NCI-H2107 treated with DMSO at 0.1 percent for 48 hours (cell line): ENCODE results near the gene BPIFB2.

Experiments
- DNase-seq: peaks from one replicate; lab custom pipeline; 2025; ENCODE audit not compliant: unreplicated experiment; lab: John Stamatoyannopoulos, UW

The BPIFB2 gene

DNA sequence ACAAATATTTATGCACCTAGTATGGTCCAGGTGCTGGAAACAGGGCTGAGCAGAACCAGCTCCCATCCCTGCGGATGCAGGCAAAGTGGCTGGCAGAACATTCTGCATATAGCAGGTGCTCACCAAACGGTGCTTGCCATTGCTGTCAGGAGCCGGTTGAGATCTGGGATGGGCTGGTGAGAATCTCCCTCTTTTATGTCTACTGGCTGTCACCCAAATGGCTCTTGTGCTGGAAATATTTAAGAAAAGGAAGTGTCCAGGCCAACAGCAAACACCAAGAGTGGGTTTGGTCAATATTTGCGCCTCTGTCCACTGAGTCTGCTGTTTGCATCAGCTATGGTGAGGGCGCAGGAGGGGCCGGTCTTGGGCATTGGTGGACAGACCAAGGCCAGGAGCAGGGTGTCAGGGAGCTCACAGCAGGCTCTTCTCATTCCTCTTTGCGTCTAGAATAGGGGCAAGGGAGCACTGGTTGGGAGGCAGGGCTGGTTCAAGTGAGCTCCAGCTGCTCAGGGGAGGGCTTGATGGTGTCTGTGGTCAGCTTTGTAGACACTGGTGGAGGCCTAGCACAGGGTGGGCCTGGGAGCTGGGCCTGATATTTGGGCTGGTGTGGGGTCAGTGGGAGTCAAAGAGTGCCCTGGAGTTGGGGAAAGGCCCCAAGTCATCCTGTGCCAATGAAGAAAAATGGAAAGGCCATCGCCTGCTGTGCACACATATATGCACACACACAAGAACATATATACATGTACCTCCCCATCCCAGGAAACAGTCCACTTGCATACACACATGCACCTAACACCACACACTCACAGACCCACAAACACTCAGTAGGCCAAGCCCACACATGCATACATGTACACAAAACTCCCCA, 1.4 kb upstream of the BPIFB2 start:
- no peak for DNase-seq

DNA sequence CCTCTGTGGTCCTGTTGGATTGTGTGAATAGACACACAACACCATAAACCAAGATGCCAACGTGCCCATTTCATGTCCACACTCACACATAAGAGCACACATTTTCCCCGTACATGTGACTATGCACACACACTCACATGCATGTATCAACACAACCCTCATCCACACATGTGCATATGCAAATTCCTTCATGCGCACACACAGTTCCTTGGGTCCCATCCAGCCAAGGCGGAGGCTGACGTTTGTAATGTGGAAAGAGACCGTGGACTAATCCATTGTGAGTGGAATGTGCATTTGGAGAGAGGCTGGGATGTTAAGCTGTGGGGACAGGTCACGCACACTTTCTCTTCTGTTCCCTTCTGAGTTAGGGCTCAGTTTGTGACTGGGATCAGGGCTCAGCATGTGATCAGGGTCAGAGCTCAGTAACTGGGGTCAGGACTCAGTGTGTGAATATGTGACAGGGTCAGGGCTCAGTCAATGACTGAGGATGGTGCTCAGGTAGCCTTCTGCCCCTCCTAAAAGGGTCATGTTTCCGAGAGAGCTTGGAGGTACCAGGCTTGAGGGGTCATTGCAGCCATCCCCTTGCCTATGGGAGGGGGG, 628 bp upstream of the BPIFB2 start:
- no peak for DNase-seq

DNA sequence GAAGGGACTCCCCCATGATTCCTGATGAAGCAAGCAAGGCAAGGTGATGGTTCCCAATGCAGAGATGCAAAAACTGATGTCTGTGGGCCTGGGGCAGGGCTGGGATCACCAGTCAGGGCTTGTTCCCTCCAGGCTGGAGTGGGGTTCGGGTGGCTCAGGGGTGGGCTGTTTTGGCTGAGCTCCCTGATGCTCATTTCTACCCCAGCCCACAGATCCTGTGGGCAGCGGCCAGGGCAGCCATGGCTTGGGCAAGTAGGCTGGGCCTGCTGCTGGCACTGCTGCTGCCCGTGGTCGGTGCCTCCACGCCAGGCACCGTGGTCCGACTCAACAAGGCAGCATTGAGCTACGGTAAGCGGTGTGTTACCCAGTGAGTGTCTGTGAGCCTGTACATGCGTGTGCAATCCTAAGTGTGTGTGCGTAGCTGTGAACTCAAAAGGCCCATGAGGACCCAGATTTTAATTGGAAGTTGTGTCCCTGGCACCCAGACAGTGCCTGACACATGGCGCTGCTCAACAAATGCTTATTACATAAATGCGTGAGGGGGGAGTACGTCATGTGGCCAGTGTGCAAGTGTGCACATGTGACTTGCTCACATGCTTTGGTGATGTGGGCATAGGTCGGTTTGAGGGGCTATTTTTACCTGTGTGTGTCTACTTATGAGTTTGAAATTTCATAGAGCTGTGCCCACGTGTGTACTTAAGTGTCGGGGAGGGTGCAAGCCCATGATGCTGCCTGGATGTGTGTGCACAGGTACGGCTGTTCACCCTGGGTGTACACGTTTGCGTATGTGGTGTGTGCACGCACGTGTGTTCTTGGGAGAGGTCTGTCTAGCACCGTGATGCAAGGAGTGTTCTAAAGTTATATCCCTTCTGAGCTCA, 1.1 kb downstream of the BPIFB2 start:
- DNase-seq = no peak

DNA sequence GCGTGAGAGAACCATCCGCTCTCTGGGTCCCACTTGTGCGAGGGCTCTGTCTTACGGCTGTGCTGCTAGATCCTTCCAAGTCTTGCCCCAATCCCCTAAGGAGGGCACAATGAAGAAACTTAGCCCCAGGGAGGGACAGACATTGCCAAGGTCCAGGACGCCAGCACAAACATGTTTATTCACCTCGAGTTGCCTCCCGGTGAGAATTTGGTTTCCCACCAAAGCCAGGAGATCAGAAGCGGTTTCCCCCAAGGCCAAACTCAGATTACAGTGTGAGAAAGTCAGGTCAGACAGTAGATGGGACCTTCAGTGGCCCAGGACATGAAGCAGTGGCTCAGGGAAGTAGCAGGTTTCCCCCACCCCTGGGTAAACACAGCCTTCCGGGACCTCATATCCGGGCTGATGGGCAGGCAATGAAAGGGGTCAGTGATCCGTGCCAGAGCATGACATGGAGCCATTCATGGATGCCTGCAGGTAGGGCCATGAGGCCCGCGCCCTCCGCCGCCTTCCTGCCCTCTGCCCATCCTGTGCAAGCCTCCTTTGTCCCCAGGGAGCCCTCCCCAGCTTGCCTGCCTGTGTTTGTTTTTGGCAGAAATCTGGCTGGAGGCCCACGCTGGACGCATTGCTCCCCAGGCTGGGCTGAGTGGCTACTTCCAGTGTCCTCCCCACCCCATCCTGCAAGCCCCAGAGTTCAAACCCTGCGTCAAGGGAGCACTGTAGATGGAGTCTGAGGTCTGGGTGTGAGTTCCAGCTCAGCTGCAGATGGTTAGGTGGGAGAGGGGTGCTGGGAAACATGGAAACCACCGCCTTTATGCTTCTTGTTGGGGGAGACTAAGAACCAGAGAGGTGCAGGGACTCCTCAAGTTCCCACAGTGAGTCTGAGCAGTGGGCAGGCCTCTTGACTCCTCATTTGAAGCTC, 2.0 kb downstream of the BPIFB2 start:
- no peak for DNase-seq

DNA sequence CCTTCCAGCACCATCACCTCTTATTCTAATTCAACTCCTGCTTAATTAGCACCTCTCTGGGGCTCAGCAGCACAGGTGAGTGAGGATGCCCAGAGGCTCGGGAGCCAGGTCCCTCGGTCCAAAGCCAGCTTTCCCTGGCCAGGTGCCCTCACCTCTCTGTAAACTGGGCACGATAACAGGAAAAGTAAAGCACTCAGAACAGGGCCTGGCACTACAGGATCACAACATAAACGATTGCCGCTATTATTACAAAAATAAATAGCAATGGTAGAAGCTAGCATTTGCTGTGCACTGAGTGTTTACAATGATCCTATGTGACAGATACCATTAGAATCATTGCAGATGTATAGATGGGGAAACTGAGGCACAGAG, 2.6 kb downstream of the BPIFB2 start:
- no peak for DNase-seq

DNA sequence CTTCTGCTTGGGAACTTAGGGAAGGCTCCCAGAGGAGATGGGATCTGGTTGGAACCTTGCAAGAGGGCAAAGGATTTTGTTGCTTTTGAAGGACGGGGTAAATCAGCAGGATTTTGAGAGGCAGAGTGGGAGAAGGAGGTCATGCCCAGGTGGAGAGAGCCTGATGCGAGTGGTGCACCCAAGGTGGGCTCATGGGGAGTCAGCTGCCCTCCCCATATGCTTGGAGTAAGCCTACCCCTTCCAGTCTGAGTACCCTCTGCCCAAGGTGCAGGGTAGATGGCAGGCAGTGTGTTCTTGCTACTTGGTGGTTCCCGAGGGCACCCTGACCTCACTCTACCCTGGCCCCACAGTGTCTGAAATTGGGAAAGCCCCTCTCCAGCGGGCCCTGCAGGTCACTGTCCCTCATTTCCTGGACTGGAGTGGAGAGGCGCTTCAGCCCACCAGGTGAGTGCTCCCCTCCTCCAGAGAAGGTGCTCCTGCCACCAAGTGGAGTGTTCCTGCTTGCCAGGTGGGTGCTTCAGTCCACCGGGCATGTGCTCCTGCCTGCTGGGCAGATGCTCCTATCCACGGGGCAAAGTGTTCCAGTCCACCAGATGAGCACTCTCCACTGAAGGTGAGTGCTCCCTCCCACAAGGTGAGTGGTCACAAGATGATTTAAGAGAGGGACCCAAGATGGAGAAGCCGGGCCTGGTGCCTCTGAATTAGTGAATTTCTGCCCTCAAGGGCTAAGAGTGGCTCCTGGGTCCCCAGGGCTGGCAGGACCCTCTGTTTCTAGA, 3.4 kb downstream of the BPIFB2 start:
- no peak for DNase-seq

DNA sequence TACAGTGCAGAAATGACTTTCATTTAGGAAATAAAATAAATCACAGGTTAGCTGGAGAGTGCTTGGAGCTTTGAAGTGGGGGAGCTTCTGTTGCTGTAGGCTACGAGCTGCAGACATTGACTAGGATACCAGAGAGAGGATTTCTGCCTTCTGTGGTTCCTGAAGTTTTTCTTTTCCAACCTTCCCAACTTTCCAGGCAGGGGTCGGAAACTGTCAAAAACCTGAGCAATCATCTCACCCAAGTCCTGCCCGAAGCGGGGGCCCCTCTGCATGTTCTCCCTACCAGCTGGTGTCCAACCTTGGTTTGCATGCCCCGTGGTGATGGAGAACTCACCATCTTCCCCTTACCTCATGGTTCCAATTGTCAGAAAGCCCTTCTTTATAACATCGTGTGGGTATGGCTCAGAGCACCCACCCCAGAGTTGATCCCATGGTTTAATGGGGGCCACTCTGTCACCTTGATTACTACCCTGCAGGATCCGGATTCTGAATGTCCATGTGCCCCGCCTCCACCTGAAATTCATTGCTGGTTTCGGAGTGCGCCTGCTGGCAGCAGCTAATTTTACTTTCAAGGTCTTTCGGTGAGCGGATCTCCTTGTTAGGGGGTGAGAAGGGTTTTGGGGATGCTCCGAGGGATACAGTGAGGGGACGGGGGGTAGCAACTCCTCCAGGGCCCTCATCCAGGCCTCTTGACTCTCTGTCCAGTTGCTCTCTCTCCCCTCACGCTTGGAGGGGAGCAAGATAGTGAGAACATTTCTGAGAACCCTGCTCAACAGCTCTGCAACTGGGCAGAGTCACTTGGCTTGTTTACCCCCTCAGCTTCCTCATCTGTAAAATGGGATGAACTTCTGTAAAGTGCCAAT, 5.1 kb downstream of the BPIFB2 start:
- DNase-seq = no peak

DNA sequence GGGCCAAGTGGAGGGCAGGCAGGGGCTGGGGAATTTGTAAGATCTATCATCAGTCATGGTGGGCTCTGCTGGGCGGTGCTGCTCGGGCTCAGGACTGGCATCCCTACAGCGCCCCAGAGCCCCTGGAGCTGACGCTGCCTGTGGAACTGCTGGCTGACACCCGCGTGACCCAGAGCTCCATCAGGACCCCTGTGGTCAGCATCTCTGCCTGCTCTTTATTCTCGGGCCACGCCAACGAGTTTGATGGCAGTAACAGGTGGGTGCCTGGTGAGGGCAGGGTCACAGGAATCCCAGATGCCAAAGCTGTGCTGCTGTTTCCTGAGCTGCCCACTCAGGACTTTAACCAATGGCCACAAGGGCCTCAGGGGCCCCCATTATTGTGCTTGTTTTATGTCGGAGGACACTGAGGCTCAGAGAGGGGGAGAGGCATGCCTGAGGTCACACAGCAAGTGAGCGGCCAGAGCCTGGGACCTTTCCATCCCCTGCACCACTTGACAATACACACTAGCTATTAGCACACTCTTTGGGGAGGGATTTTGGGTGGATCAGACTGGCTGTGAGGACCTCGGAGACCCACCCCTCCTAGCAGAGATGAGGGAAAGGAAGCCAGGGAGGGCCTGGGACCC, 6.3 kb downstream of the BPIFB2 start:
- no peak for DNase-seq

DNA sequence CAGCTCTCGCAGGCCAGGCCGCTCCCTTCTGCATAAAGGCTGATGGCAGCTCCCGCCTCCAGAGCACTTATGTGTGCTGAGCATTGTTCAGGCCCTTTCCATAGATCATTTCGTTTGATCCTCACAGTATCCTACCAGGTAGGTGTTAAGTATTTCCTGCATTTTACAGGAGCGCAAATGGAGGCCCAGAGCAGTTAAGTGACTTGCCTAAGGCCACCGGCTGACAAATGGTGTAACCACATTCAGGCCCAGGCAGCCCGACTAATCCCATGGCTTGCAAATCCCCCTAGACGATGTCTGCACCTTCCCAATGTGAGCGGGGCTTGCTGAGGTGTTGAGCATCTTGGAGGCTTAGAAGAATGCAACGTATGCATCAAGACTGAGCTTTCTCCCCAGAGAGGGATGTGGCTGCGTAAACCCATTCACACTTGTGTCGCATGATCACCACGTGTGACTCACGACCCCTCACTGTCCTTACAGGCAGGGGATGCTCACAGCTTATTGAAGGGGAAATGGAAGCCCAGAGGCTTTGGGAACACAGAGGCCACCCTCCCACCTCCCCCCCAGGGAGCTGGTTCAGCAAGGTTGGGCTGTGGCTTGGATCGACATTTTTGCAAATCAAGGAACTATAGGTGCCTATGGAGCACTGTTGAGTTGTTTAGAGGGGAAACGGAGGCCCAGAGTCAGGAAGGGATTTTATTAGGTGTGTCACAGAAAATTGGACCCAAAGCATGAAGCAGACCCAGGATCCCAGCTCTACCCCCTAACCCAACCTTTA, 7.0 kb downstream of the BPIFB2 start:
- DNase-seq = no peak

DNA sequence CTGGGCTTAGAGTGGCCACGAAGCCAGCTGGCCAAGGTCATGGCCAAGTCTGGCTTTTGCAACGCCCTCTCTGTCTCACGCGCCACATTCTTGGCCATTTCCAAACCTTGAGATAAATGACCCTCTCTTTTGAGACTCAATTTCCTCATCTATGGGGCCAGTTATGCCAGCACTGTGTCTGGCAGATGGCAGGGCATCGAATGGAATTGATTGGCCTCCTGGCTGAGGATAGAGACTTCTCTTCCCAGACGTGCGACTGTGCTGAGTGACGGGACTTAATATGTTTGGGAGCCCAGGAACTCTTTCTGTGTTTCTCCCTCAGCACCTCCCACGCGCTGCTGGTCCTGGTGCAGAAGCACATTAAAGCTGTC, 7.6 kb downstream of the BPIFB2 start:
- no peak for DNase-seq

DNA sequence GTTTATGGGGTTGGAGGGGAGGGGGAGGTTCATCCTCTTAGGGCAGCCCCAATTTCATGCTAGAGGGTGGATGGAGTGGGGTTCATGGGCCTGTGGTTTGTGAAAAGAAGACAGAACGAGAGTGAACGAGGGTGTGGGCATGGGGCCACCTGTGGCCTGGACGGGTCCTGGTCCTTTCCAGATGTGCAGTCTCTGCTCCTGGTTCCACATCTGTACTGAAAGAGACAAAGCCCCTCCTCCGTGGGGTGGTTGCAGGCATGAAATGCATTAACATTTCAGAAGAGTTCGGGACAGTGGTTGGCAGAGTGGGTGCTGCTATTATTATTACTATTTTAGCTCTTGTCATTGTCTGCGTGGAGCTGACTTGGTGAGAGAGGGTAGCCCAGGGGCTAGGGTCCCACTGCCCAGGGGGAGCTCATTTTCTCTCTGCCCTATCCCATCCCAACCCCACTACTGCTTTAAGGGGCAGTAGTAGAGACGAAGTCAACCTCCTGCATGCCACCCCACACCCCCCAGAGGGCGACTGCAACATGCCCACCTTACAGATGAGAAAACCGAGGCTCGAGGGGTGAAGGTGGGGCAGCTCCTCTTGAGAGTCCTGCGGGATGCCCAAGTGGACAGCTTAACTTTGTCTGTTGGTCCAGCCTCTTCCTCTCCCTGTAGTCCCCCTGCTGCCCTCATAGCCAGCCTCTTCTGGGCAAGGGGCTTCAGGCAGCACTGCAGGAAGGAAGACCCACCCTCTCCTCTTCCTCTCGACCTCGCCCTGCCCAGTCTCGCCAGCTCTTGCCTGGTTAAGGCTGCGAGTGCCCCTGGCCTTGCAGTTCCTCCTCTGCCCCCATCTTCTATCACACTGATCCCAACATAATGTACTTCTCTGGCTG, 8.4 kb downstream of the BPIFB2 start:
- no peak for DNase-seq

DNA sequence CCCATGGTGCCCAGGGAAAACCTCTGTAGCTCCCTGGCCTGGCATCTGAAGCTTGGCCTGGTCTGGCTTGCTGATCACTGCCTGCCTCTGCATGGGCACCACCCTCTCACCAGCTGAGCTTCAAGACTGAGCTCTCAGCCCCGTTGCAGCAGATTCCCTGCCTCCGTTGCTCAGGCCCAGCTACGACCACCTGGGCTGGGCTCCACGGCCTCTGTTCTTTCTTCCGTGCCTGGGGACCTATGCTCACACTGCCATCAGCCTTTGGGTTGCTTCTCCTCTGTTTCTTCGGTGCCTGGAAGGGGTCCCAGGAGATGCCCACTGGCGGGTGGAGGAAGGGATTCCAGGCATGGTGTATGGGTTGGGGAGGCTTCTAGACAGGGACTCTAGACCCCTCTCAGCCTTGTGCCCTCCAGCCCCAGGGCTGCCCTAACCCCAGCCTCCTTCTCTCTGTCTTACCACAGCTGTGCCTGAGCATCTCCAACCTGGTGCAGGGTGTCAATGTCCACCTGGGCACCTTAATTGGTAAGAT, 9.1 kb downstream of the BPIFB2 start:
- DNase-seq = no peak

DNA sequence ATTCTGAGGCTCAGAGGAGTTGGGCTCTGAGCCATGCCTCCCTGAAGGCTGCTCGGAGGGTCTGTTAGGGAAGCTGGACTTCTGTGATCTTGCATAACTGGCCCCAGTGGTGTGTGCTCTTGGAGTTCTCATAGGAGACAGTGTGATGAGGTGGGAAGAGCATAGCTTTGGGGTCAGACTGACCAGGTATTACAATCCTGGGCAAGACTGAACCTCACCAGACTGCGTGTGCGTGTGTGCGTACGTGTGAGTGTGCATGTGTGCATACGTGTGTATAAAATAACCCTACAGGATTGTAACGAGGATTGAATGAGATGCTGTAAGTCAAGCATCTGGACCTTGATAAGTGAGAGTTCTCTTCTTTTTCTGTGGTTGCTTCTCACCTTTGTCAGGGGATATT, 10.0 kb downstream of the BPIFB2 start:
- DNase-seq = no peak

DNA sequence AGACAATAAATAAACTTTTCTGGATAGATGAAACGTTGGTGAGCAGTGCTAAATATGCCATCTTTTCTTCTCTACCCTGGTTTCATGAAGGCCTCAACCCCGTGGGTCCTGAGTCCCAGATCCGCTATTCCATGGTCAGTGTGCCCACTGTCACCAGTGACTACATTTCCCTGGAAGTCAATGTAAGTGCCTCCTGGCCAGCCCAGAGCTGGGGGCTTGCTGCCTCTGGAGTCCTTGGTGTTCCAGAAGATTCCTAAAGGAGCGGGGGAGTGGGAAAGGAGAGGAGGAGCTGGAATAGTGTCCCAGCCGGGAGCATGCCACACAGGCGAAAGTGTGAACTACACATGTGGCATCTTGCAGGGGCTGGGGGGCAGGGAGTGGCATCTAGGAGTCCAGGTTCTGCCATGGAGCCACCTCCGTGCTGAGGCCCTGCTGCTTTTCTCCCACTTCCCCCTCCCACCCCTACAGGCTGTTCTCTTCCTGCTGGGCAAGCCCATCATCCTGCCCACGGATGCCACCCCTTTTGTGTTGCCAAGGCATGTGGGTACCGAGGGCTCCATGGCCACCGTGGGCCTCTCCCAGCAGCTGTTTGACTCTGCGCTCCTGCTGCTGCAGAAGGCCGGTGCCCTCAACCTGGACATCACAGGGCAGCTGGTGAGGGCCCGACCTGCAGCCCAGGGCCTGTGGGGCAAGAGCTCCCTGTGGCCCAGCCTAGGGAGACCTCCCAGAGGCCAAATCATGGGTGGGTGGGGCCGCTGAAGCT, 10.8 kb downstream of the BPIFB2 start:
- DNase-seq = no peak

DNA sequence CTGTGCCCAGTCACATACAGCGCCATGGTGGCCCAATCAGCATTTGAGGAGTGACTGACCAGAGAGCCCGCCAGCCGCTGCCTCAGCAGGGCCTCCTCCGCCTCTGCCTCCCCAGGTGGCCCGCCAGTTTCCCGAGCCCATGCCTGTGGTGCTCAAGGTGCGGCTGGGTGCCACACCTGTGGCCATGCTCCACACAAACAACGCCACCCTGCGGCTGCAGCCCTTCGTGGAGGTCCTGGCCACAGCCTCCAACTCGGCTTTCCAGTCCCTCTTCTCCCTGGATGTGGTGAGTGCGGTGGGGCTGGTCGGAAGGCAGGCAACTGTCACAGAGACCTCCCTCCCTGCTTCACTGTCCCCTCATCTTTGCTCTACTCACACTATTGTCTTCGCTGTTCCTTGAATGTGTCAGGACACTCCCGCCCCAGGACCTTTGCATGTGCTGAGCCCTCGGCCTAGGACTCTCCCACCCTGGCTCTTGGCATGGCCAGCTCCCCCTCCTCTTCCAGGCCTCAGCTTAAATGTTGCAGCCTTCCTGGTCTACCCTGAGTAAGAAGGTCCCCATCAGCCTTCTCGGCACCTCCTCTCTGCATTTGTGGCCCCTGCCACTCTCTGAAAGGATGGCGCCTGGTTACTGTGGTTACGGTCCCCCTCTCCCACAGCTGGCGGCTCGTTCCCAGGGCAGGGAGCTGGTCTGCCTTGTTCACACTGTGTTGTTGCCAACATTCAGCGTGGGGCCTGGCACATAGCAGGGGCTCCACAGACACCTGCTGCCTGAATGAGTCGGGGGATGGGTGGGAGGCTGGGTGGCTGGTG, 12.2 kb downstream of the BPIFB2 start:
- DNase-seq = no peak
